A673 (cell line): ENCODE results near the gene WASF2. TPM values are rescaled to one million over a fixed set of nuclear protein-coding genes. Genes with fewer than 3 reads are reported as not detected.
"Not testable (repeated sequence)": the region's sequence is repeated elsewhere in the genome, so short reads cannot be mapped to it uniquely, and the experiment has no call there.

ENCODE experiments used
- BruUV-seq: library from RNA; stranded (reverse); fragments of 400-500 nt; replicated peaks from 2 replicates; lab custom pipeline; 2021; lab: Mats Ljungman, UMichigan
- CTCF ChIA-PET: fragments of 300-600 bp; sonication (Branson Sonifier 250); formaldehyde crosslinking; loops from one replicate; lab custom pipeline; 2022; ENCODE audit warnings: antibody characterized with exemption; lab: Charles Lee
- POLR2A ChIA-PET: fragments of 300-600 bp; sonication (Branson Sonifier 250); formaldehyde crosslinking; loops from one replicate; lab custom pipeline; 2022; ENCODE audit warnings: antibody characterized with exemption; ENCODE audit not compliant: low non-redundant PET; lab: Charles Lee
- DNase-seq: peaks from one replicate; pipeline ENCODE4 v3.0.0-alpha.2; 2015; ENCODE audit warnings: low spot score
- H3K27ac ChIP-seq: fragments of 200-600 bp; sonication (generic); 2 replicates; pipeline ENCODE4 v1.5.1; 2016; ENCODE audit warnings: mixed run types, low read depth, mild to moderate bottlenecking, mixed read lengths, antibody characterized with exemption, low read length; ENCODE audit not compliant: poor library complexity, severe bottlenecking
- H3K27me3 ChIP-seq: fragments of 200-600 bp; sonication (generic); replicated peaks from 2 replicates; pipeline ENCODE4 v1.6.1; 2017; ENCODE audit warnings: mixed run types, low read depth, mild to moderate bottlenecking, mixed read lengths, antibody characterized with exemption, low read length; ENCODE audit not compliant: insufficient read depth, poor library complexity
- H3K36me3 ChIP-seq: fragments of 200-600 bp; sonication (generic); 2 replicates; pipeline ENCODE4 v1.6.1; 2016; ENCODE audit warnings: mixed run types, mild to moderate bottlenecking, mixed read lengths, antibody characterized with exemption, low read length; ENCODE audit not compliant: insufficient read depth, poor library complexity, severe bottlenecking
- H3K4me1 ChIP-seq: fragments of 200-600 bp; sonication (generic); 2 replicates; pipeline ENCODE4 v1.6.1; 2017; ENCODE audit warnings: mixed run types, mild to moderate bottlenecking, mixed read lengths, antibody characterized with exemption, low read length; ENCODE audit not compliant: insufficient read depth, poor library complexity, severe bottlenecking
- H3K4me3 ChIP-seq: fragments of 200-600 bp; sonication (generic); 2 replicates; pipeline ENCODE4 v1.5.1; 2016; ENCODE audit warnings: low read depth, mixed run types, mild to moderate bottlenecking, mixed read lengths, low read length; ENCODE audit not compliant: poor library complexity, severe bottlenecking
- H3K9me3 ChIP-seq: fragments of 200-600 bp; sonication (generic); 2 replicates; pipeline ENCODE4 v1.6.1; 2016; ENCODE audit warnings: mixed run types, low read depth, mild to moderate bottlenecking, mixed read lengths, antibody characterized with exemption, low read length; ENCODE audit not compliant: poor library complexity, severe bottlenecking
- EZH2 ChIP-seq: fragments of 200-600 bp; sonication (generic); IDR thresholded peaks from 2 replicates; pipeline ENCODE4 v1.6.1; 2017; ENCODE audit warnings: borderline replicate concordance, low read depth, mild to moderate bottlenecking, mixed read lengths, antibody characterized with exemption, low read length; ENCODE audit not compliant: poor library complexity, severe bottlenecking
- intact Hi-C: fragments of 100-400 bp; cut with micrococcal nuclease; formaldehyde crosslinking; loops from one replicate; pipeline ENCODE4 v1.10.0; 2022; ENCODE audit not compliant: unreplicated experiment
- total RNA-seq: library from RNA; stranded (reverse); gene quantifications from 2 replicates; pipeline ENCODE4 v1.2.3, GENCODE V29; 2021
- TF ChIP-seq, protein P1 (sequence below): fragments of 300-800, 200-600 bp; sonication (generic); conservative IDR thresholded peaks from 2 replicates; pipeline ENCODE4 v1.5.1; 2017; ENCODE audit warnings: low read depth, mild to moderate bottlenecking, antibody characterized with exemption, low read length, moderate library complexity, mixed read lengths

Gene WASF2
- total RNA-seq, 1 experiment from 2014 or later, result 133 TPM

GRCh38 chr1:27433706-27434105 lies 56.3 kb downstream of the WASF2 start:
- POLR2A ChIA-PET, result no interaction called here
- no peak for TF ChIP-seq EZH2
- no TSS peak for BruUV-seq
- H3K4me3 ChIP-seq, result no peak overlapping the region
- H3K27ac ChIP-seq, result no peak overlapping the region
- no peaks in the 10 kb centered on the region for H3K27me3 ChIP-seq
- H3K36me3 ChIP-seq, result no peaks in the 10 kb centered on the region
- CTCF ChIA-PET, result no interaction called here
- intact Hi-C loops, result no loop called here
- H3K4me1 ChIP-seq, result peaks cover 66% of the 10 kb centered on the region
- DNase-seq, result no peak
- no peaks in the 10 kb centered on the region for H3K9me3 ChIP-seq

DNA sequence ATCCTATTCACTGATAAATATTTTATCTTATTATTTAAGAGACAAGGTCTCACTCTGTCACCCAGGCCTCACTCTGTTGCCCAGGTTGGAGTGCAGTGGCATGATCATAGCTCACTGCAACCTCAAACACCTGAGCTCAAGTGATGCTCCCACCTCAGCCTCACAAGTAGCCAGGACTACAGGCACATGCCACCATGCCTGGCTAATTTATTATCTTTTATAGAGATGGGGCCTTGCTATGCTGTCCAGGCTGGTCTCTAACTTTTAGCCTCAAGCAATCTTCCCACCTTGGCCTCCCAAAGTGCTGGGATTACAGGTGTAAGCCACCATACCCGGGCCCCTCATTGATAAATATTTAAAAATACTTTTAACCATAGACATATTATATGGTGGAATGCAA lies 57.2 kb downstream of the WASF2 start:
- peaks cover 67% of the 10 kb centered on the region for H3K4me1 ChIP-seq
- H3K9me3 ChIP-seq, DNase-seq, H3K4me3 ChIP-seq, intact Hi-C loops, H3K27ac ChIP-seq, CTCF ChIA-PET, H3K36me3 ChIP-seq, BruUV-seq, H3K27me3 ChIP-seq, POLR2A ChIA-PET: not testable (repeated sequence)

DNA sequence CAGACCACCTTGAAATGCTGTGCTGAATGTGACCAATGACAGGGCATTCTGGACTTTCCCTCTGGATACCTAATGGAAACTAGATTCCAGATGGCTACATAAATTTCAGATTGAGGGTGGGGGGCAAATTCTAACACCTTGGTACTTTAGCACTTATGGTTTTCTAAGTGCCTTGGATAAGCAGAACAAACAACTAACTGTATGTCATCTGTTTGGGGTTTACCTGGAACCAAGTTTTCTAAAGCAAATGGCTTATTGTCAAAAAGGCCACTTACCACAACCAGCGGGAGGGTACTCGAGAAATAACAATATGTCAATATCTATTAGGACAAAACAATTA lies 58.4 kb downstream of the WASF2 start:
- TF ChIP-seq EZH2, result no peak
- TF ChIP-seq, protein P1, sequence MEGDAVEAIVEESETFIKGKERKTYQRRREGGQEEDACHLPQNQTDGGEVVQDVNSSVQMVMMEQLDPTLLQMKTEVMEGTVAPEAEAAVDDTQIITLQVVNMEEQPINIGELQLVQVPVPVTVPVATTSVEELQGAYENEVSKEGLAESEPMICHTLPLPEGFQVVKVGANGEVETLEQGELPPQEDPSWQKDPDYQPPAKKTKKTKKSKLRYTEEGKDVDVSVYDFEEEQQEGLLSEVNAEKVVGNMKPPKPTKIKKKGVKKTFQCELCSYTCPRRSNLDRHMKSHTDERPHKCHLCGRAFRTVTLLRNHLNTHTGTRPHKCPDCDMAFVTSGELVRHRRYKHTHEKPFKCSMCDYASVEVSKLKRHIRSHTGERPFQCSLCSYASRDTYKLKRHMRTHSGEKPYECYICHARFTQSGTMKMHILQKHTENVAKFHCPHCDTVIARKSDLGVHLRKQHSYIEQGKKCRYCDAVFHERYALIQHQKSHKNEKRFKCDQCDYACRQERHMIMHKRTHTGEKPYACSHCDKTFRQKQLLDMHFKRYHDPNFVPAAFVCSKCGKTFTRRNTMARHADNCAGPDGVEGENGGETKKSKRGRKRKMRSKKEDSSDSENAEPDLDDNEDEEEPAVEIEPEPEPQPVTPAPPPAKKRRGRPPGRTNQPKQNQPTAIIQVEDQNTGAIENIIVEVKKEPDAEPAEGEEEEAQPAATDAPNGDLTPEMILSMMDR, result no peak
- H3K36me3 ChIP-seq, result peaks cover 15% of the 10 kb centered on the region
- BruUV-seq, result no TSS peak
- CTCF ChIA-PET, result no interaction called here
- H3K4me1 ChIP-seq, result peaks cover 56% of the 10 kb centered on the region
- intact Hi-C loops, result no loop called here
- H3K4me3 ChIP-seq, result no peak overlapping the region
- POLR2A ChIA-PET, result no interaction called here
- DNase-seq, result no peak
- H3K27ac ChIP-seq, result peak overlapping the region; percentile 38
- no peaks in the 10 kb centered on the region for H3K9me3 ChIP-seq
- no peaks in the 10 kb centered on the region for H3K27me3 ChIP-seq

GRCh38 chr1:27430903-27431600 lies 58.9 kb downstream of the WASF2 start:
- DNase-seq, result peak; percentile 13
- peaks cover 52% of the 10 kb centered on the region for H3K4me1 ChIP-seq
- CTCF ChIA-PET, result no interaction called here
- H3K36me3 ChIP-seq, result peaks cover 15% of the 10 kb centered on the region
- no peaks in the 10 kb centered on the region for H3K27me3 ChIP-seq
- peak overlapping the region; percentile 38 for H3K27ac ChIP-seq
- no TSS peak for BruUV-seq
- no peak for TF ChIP-seq EZH2
- TF ChIP-seq, protein P1, result peak; percentile 18; the same call in 1 of the 2 replicates
- intact Hi-C loops, result no loop called here
- H3K4me3 ChIP-seq, result no peak overlapping the region
- H3K9me3 ChIP-seq, result no peaks in the 10 kb centered on the region
- POLR2A ChIA-PET, result no interaction called here
